Fibroblast of skin of scalp (primary cell): ENCODE data around the gene FHDC1.

ENCODE experiments used
- DNase-seq: peaks from one replicate; pipeline ENCODE4 v3.0.0-alpha.2; 2013

FHDC1 gene

DNA sequence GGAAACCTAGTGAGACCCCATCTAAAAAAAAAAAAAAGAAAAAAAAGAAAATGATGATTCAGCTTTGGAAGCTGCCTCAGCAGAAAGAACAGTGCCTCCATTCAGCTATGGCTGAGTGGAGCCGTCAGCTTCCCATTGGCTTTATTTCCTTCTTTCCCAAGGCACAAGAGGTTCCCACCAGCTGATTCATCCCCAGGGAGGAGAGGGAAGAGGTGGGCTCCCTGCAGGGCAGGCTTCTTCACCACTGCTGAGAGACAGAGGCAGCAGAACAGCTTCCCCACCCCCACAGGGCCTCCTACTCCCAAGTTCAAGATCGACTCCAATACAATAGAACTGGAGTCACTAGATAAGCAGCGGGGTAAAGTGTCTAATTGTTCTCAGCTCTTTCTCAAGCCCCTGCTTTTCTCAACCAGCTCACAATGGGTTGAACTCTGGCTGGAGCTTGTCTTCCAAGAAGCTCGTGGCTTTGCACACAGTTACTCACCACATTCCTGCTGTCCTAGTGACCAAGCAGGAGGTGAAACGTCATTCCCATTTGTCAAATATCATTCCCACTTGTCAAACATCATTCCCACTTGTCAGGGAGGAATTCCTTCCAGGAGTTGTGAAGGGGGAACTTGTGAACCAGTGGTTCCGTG, 47.8 kb downstream of the FHDC1 start:
- peak; percentile 75 for DNase-seq

DNA sequence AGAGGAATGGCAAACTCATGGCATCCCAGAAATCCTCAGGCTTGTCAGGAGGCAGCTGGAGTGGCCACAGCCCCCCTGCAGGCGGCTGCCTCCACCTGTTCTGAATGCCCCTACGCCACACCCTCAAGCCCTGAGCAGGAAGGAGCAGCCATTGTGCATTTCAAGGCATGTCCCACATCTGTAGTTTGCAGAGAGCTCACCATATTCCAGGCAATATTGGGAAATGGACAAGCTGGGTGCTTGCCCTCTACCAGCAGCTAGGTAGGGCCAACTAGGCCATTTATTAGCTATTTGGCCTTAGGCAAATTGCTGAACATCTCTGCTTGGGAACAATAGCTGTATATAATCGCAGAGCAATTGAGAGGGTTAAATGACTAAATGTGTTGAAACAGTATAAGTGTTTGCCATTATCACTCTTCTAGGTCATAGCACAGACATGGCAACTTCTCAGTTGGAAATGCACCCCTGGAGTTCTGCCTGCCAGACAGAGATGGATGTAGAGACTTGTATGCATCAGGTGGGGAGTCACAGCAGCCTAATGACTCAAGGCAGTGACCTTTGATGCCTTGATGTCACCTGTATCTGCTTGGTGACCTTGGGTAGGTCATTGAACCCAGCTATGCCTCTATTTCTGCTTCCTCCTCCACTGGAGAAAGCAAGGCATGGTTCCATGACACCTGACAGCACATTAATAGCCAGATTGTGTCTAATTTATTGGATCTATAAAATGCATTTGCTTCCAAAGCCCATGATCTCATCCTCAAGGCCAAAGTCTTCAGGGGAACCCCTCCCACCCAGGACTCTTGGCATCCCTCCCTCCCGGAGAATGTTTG, 52.8 kb downstream of the FHDC1 start:
- DNase-seq: no peak

DNA sequence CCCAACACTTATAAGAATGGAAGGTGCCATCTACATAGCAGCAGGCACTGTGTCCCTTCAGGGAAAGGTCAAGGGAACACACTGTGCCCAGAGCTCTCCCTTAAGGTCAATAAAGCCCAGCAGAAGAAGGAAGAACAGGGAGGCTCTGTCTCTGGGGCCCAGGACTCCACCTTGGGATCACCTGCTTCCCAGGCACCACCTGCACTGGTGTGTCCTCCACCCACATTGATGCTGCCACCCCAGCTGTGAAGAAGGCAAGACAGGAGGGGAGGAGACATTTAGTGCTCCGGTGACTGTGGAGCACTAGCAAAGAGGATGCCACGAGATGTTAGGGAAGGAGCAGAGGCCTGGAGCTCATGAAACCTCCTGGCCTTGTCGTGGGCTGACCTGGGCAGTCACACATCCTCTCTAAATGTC, 53.4 kb downstream of the FHDC1 start:
- no peak for DNase-seq

DNA sequence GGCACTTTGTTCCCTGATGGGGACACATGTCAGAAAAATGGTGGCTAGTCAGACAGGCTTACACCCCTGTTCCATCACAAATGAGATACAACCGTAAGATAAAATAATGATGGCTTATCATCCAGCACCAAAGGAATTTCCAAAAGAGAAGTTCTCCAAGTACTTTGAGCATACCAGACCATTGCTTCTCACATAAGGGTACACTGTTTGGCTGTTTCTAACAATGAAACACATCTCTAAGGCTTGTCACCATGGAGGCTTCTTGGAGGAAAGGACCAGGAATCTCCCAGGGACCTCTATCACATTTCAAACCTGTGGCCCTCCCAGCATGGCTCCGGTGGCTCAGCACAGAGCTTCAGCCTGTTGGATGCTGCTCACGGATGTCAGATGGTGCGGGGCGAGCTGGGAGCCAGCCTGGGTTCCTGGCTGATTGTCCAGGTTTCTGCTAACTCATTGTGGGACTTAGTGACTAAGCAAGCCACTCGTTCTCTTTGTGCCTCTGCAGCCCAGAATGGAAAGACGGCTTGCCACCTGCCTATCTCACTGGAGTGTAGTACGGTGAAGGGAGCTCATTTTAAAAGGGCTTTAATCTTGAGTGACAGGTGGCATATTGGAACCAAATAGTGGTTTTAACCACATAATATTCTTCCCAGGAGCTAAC, 54.5 kb downstream of the FHDC1 start:
- DNase-seq: no peak

DNA sequence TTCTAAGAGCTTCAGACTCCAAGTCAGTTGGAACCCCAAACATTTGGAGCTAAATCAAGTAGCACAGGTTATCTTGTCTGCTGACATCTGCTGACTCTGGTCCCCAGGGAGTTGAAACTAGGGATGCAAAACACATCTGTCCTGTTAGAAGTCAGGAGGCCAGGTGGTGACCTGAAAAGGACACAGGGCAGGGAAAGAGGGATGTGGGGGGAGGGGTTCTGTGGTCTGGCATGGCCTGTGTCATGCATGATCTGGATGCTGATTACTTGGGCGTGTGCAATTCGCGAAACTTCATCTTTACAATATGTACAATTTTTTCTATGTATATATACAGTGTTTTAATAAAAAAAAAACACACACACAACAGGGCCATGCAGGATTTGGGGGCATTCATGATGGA, 55.3 kb downstream of the FHDC1 start:
- DNase-seq: no peak

DNA sequence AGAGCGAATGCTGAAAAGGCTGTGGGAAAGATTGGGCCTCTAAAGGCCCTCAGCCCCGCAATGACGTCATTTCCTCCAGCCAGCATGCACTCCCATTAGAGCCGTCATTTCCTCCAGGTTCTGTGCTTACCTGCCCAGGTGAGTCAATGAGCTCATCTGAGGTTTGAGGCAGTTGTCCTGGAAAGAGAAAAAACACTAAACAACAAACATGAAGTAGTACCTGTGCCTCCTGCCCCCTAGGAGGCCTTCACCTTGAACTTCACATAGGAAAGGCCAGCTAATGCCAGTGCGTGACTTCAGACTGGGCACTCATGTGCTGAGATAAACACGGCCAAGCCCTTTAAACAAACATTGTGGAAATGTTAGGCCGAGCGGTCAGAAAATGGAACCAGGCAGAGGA, 55.9 kb downstream of the FHDC1 start:
- DNase-seq: no peak

DNA sequence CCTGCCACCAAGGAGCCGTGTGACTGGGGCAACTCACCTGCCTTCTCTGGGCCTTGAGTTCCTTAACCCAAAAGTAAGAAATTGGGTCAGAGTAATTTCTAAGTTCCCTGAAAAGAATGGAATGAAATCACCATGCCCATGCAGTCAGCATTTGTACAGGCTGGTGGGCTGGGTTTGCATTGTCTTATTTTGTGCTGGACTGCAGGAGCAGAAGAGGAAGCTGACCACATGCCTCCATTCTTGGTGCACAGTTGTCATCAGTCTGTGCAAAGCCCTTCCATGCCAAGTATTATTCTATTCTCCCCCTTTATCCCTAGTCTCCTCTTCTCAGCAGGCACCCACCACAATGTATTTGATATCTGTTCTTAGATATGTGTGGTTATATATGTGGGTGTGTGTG, 56.3 kb downstream of the FHDC1 start:
- no peak for DNase-seq

DNA sequence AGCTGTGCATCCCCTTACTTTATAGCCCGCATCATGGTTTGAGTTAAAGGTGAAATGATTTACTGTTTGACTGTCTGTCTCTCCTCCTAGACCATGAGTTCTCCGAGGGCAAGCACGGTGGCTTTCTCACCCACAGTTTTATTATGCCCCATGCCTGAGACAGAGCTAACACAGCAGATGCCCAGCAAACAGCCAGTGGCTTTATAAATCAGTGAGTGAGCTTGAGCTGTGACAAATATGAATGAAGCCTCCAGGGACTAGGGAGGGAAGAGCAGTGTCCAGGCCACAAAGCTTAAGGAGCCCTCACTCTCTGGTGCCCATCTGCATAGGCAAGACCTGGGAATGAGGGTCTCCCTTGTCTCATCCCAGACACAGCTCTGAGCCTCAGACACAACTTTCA, 57.9 kb downstream of the FHDC1 start:
- no peak for DNase-seq

DNA sequence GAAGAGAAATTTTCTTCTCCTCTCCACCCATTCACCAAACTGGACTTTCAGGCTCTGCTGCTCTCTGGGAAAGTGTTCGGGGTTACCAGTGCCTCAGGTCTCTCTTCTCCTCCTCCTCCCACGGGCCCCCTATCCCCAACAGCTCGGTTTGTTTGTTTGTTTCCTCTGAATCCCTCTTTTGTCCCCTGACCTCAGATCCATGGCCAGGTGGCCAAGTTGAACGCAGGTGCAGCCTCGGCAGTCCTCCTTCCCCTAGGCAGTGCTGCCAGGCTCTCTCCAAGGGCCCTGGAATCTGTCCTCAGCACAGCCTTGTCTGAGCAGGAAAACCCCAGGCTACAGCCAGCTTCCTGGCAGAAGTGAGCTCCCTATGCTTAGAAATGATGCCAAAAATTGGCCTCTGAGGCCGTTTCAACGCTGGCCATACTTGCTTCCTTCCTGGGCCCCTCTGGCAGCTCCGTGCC, 60.0 kb downstream of the FHDC1 start:
- no peak for DNase-seq

DNA sequence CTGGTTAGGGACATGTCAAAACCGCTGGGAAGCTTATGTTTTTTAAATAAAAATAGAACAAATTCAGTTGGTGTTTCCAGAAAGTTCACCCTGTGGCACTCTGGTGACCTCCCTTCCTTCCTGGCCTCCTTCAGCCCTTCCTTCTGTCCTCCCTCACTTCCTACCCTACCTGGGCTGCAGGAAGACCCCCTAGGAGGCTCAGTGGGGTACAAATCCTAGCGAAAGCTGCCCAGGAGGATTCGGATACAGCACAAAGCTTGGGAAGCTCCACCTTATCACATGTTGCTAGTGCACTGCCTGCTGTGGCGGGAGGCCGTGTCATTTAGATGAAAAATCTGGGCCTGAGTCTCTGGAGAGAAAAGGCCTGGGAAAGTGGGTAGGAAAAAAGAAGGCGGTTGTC, 60.5 kb downstream of the FHDC1 start:
- DNase-seq: no peak

DNA sequence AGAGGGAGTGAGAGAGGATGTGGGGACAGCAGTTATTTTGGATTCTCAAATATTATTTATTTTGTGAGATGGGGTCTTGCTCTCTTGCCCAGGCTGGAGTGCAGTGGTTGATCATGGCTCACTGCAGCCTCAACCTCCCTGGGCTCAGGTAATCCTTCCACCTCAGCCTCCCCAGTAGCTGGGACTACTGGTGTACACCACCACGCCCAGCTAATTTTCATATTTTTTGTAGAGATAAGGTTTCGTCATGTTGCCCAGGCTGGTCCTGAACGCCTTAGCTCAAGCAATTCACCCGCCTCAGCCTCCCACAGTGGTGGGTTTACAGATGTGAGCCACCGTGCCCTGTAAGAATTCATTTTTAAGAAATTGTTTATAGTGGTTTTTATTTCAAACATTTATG, 61.2 kb downstream of the FHDC1 start:
- DNase-seq: no peak

DNA sequence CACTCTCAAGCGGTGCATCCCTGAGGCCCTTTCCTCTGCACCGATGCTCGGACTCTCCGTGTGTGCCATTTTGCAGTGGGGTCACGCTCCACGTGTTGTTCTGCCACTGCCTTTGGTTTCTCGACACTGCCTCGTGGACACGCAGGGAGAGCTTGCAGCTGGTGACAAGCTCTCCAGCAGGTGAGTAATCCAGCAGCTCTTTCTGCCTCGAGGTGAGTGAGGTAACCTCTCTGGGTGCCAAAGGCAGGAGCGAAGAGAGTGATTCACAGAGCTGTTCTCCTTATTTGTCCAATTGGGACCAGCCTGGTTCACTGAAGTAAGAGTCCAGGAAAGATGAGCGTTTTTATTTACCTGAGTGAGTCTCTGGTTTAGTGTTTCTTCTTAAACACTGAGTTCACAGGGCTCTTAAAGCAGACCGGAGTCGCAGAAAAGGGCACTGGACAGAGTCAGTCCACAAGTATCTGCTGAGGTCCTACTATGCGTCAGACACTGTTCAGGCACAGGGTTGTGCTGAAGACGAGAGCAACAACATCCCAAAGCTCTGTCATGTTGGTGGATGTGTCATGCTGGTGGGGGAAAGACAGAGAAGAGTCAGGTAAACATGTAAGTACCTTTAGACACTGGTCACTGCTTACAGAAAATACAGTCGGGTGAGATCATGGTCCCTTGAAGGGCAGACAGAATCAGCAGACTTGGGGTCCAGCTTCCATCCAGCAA, 61.8 kb downstream of the FHDC1 start:
- no peak for DNase-seq

DNA sequence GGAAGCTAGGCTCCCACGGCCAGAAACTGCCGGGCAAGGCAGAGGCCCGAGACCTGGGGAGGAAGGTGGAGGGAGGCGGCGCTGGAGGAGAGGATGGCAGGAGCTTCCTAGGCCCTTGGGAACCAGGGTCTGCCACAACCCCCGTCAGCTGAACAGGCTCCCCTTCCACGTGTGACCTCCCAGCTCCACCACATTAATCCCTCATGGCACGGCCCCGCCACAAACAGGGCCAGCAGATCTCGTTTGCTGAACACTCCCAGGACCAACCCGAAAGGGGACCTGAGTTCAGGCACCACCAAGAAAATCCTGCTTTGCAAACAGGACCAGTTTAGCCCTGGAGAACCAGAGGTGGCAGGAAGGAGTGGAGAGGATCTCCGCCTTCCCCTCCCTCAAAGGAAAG, 62.7 kb downstream of the FHDC1 start:
- DNase-seq: no peak

DNA sequence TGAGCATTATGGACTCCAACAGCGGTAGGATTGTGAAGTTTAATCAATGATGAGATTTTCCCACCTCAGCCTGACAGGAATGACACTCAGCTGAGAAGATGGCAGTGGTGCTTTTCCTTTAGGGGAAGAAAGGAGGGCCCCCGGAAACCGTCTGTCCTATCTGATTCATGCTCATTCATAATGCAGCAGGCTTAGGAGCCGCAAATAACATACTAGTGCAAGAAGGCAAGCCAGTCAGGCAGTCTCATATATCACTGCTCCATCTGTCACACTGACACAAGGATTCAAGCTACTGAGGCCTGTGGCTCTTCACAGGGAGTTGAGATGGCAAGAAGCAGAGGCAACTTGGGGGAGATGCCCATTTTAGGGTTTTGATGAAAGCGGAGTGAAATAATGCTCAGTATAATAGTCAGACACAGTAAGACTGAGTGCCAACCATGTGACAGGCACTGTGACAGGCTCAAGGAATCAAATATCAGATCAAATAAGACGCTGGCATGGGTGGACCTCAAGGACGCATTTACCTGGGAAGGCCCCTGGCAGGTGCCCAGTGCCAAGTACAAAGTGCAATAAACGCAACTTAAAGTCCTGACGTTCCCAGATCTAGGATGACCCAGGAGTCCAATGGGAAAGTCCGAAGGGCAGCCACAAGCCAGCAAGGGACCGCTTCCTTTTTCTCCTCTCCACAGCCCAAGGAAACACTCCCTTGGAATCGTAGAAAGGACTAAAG, 63.4 kb downstream of the FHDC1 start:
- DNase-seq: no peak

DNA sequence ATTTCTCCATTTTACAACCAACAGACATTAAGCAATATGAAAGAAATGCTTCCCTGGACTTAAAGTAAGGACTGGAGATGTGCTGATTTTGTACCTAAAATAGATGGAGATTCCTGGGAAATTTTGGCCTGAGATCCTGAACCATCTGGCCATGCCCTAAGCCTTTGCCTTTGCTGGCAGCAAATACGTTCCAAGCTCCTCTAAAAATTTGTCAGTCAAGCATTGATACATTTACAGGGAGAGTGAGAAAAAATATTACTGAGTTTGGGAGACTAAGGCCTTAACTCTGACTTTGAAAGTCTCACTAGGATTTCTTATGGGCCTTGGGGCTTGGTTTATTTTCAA, 63.9 kb downstream of the FHDC1 start:
- no peak for DNase-seq

DNA sequence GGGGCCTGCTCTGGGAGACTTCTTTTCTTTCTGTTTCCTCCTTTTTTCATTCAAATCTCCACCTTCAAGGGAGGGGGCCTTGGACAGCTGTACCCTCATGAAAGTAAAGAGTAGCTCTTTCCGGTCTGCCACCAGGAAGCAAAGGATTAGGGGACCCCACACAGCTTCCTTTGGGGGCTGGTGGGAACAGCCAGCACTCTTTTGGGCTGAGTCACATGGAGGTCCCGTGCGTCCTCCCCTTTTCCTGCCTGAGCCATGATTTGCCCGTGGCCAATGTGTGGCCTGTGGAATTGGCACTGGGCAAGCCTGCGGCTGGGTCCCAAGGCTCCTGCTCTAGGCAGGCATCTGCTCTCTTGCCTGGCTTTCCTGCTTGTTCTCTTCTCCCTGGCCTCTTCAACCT, 65.5 kb downstream of the FHDC1 start:
- peak; percentile 16 for DNase-seq

DNA sequence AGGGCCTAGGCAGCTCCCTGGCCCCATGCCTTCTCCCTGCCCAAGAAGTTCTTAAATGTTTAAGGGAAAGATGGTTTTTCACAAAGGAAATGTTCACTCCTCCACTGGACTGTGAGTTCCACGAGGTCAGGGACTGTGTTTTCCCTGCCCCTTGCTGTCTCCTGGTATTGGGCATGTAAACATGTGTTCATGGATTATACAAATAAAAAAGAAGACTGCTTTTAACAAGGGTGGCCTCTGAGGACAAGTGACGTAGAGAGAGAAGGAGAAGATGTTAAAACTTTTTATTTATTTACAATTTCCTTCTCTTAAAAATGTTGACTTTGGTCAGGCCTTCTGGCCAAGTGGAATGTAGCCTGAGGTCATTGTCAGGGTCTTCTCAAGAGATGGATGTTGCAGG, 66.0 kb downstream of the FHDC1 start:
- no peak for DNase-seq

DNA sequence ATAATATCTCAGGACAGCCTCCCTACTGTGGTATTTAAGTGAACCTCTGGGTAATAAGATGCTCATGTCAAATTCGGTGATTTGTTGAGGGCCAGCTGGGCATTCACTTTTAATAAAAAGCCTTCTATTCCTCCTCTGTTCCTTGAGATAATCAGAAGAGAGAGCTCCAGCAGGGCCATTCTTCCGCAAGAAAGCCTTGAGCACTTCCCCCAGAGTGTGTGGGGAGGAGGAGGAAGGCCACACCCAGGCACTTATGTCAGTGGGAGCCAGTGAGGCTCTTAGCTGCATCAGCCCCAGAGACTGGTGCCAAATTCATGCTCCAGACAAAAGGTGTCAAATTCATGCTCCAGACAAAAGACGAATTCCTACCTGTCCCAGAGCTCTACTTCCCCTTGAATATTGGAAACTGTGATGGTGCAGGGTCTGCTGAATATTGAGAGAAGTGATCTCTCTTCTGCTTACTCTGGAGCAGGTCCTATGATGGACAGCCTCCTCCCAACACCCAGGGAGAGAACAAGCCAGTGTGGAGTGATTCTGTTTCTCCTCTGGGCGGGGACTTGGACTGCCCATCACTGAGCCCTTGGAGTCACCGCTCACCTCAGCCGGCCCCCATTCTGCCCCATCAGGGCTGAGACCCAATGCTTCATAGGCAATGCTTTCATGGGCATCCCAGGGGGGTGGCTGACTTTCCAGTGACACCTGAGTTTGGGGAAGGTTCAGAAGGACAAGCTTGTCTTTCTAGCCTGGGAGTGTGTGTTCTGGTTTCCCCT, 68.1 kb downstream of the FHDC1 start:
- no peak for DNase-seq

DNA sequence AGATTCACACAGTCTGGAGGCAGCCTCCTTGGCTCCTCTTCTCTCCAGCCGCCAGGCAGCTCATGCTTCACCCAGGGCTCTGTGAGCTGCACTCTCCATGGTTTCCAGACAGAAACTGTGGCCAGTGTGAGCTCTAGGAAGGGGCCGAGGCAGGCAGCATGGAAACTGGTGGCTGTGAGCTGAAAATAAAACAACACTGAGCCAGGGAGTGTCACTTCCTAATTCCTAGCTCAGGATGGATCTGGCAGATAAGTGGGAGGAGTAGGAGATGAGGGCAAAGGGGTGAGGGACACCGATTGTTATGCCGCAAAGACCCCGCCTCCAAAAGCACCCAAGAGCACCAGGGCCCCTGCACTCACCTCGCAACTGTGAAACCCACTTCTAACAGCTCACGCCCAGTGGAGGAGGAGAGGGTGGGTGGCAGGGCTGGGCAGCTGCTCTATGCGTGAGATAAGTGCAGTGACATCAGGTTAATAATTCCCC, 69.8 kb downstream of the FHDC1 start:
- no peak for DNase-seq

DNA sequence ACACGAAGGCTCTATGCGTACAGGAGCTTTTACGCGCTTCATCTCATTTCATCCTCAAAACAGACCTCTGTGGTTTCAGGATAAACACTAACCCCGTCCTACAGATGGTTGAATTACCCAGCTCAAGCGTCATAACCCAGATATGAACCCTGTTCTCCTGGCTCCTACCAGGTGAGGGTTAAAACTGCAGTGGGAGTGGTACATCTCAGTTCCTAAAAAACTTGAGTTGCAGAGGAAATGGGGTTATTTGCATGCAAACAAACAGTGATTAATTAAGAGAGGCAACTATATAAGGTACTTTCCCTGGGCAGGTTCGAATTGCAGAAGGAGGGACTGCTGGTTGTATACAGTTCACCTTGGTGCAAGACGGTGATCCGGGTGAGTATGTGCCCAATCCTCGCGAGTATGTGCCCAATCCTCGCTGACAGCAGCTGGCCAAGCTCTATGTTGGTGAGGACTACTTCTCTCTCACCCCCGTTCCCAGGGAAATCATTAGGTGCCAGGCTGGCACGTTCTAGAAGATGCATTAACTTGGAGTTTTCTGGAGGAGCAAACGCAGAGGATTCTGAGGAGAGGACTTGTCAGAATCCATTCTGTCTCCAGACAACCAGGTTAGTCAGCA, 72.6 kb downstream of the FHDC1 start:
- DNase-seq: no peak

DNA sequence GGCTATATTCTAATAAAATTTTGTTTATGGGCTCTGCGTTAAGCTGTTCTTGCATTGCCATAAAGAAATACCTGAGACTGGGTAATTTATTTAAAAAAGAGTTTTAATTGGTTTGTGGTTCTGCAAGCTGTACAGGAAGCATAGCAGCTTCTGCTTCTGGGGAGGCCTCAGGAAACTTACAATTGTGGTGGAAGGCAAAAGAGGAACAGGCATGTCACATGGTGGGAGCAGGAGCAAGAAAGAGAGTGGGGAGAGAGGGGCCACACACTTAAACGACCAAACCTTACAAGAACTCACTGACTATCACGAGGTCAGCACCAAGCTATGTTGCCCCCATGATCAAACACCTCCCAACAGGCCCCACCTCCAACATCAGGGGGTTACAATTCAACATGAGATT, 74.0 kb downstream of the FHDC1 start:
- DNase-seq: no peak
